NCI-H526 (cell line): ENCODE data around the gene LSM3.
A peak's percentile ranks its signal among the peaks of the same experiment; 100 is the strongest.

Experiments
- DNase-seq, 2 experiments: peaks; one replicate each; lab custom pipeline; 2025; lab: John Stamatoyannopoulos, UW

Gene LSM3

GRCh38 chr3:14200841-14201240, 22.2 kb downstream of the LSM3 start:
- no peak for DNase-seq

DNA sequence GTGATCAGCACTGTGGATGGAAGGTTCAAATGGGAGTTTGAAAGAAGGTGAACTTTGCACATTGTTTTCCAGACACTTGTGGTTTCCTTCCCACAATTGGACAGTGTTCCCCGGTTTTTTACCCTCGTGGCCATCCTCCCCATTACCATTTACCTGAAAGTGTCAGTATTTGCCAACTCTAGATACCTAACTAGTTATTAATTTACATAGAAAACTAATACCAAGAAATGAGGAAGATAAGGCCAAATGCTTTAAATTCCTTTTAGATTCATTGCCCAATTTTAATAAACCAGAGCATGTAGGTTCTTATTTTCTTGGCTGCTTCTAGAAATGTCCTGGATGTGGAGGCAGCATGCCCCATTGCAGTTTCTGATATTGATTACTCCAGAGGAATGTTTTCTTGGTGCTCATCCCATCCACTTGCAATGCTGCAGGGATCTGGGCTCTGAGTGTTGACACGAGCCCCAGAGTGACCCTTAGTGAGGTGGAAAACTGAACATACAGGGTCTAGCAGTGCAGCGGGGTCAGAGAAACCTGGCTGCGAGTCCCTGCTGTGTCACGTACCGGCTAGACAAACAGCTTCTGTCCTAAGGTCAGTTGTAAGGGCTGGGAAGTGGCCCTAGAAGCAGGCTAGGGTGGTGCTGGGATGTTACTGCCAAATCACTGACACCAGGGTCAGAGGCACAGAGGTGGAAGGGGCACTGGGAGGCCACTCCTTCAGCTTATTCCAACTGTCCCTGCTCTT, 23.5 kb downstream of the LSM3 start:
- no peak for DNase-seq

- no peak for DNase-seq
Observed at GRCh38 chr3:14202874-14203520, 24.4 kb downstream of the LSM3 start.

GRCh38 chr3:14203521-14204079, 25.0 kb downstream of the LSM3 start:
- DNase-seq: peak; percentile 39 to 62

- no peak for DNase-seq
Observed at GRCh38 chr3:14204515-14205284, 26.1 kb downstream of the LSM3 start.

- DNase-seq: no peak
Observed at GRCh38 chr3:14206548-14207177, 28.0 kb downstream of the LSM3 start.

DNA sequence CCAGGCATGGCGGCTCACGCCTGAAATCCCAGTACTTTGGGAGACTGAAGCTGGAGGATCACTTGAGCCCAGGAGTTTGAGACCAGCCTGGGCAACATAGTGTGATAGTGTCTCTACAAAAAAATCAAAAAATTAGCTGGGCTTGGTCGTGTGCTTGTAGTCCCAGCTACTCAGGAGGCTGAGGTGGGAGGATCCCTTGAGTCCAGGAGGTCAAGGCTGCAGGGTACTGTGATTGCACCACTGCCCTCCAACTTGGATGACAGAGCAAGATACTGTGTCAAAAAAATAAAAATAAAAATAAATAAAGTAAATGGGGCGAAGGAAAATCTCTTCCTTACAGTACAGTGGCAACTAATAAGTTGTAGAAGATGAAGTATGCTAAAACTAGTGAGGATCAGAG, 29.6 kb downstream of the LSM3 start:
- no peak for DNase-seq

DNA sequence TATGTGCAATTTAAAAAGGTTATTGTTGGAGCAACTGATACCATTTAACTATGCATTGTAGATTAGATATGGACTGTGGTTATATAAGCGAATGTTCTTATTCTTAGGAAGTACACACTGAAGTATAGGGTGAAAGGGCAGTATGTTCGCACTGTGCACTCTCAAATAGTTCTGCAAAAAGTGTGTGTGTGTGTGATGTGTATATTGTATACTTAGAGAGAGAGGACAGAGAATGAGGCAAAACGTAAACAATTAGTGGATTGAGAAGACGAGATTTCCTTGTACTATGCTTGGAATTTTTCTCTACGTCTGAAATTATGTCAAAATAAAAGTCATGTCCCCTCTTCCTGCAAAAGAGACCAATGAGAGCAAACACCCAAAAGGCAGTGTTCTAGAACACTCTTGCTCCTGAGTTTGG, 30.4 kb downstream of the LSM3 start:
- DNase-seq: no peak

DNA sequence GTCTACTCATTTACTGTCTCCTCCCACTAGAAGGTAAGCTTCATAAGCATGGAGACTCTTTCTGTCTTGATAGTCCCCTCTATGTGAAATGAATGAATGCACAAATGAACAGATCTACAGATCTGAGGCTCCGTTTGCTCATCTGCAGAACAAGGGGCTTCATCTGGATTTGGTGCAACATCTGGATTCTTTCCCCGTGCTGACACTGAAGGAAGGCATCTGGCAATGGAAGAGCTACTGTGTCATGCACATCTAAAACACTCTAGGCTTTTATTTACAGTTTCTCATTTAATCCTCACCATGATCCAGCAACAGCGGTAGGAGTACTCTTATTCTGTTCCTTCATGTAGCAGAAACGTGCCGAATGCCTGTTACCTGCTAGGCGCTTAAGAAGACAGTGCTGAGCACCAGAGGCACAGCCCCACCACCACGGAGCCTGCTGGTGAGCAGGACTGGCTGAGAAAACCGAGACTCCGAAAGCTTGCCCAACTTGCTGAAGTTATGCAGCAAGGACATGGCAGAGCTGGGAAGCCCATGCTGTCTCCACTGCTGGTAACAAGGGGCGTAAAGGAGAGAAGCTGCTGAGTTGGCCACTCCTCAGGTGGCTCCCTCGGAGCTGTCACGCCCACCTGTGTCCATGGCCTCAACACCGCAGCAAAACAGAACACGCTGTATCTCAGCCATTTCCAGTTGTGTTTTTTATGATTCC, 31.1 kb downstream of the LSM3 start:
- DNase-seq: no peak

GRCh38 chr3:14210290-14210688, 31.7 kb downstream of the LSM3 start:
- DNase-seq: no peak

GRCh38 chr3:14210843-14211594, 32.4 kb downstream of the LSM3 start:
- DNase-seq: no peak

DNA sequence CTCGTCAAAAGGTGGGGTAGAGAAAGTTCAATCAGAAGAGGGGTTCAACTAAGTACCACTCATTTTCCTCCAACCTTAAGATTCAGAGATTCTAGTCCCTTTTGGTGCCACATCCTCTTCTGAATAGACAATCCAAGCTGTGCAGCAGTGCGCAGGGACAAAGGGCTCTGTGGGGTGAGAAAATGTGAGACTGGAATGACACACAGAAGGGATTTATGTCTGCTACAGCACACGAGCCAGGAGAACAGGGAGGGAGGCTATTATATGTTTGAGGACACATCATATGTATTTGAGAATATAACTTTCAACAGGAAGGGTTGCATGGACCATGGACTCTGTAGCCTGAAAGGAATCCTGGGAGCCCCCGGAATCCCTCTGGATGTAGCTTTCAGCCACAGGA, 33.0 kb downstream of the LSM3 start:
- no peak for DNase-seq

GRCh38 chr3:14212032-14212431, 33.4 kb downstream of the LSM3 start:
- no peak for DNase-seq

- DNase-seq: no peak
Observed at GRCh38 chr3:14213066-14213774, 34.6 kb downstream of the LSM3 start.

GRCh38 chr3:14214764-14215163, 36.1 kb downstream of the LSM3 start:
- DNase-seq: no peak

GRCh38 chr3:14216257-14217048, 37.8 kb downstream of the LSM3 start:
- peak in 1 of 2 experiments; percentile 9 for DNase-seq

DNA sequence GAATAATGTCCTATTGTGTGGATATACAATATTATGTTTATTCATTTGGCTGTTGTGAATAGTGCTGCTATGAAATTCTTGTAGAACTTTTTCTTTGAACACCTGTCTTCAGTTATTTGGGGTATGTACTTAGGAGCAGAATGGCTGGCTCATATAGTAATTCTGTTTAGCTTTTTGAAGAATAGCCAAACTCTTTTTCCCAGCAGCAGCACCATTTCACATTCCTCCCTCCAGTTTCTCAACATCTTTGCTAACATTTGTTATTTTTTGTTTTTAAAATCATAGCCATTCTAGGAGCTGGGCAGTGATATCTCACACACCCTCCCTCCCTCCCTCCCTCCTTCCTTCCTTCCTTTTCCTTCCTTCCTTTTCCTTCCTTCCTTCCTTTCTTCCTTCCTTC, 39.7 kb downstream of the LSM3 start:
- DNase-seq: no peak

DNA sequence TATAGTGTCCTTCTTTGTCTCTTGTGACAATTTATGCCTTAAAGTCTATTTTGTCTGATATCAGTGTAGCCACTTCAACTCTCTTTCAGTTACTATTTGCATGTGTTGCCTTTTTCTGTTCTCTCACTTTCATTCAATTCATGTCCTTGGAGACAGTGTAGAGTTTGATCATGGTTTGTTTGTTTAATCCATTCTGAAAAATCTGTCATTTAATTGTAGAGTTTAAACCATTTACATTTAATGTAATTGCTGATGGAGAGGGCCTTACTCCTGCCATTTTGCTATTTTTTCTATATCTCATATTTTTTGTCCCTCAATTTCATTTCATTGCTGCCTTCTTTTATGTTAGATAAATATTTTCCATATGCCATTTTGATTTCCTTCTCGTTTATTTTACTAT, 42.3 kb downstream of the LSM3 start:
- DNase-seq: no peak

- DNase-seq: no peak
Observed at GRCh38 chr3:14221902-14222301, 43.3 kb downstream of the LSM3 start.
